Amniotic stem cell (primary cell): ENCODE measurements around the gene MAGI1.

Source experiments
- DNase-seq: peaks from one replicate; lab custom pipeline; 2025; lab: John Stamatoyannopoulos, UW

MAGI1 gene

GRCh38 chr3:65793495-65794200 lies 245.1 kb downstream of the MAGI1 start:
- no peak for DNase-seq

- no peak for DNase-seq
Measured at GRCh38 chr3:65788461-65788860, 250.3 kb downstream of the MAGI1 start.

- no peak for DNase-seq
Measured at GRCh38 chr3:65787827-65788226, 250.9 kb downstream of the MAGI1 start.

- no peak for DNase-seq
Measured at GRCh38 chr3:65787340-65787739, 251.4 kb downstream of the MAGI1 start.

GRCh38 chr3:65786890-65787289 lies 251.8 kb downstream of the MAGI1 start:
- no peak for DNase-seq

- peak; percentile 31 for DNase-seq
Measured at GRCh38 chr3:65785065-65785645, 253.6 kb downstream of the MAGI1 start.

GRCh38 chr3:65783117-65783516 lies 255.6 kb downstream of the MAGI1 start:
- DNase-seq = no peak

- no peak for DNase-seq
Measured at GRCh38 chr3:65781594-65781993, 257.1 kb downstream of the MAGI1 start.

- DNase-seq = no peak
Measured at GRCh38 chr3:65779390-65779789, 259.3 kb downstream of the MAGI1 start.

GRCh38 chr3:65778968-65779367 lies 259.8 kb downstream of the MAGI1 start:
- DNase-seq = no peak

- no peak for DNase-seq
Measured at GRCh38 chr3:65777050-65777449, 261.7 kb downstream of the MAGI1 start.

GRCh38 chr3:65776494-65776893 lies 262.2 kb downstream of the MAGI1 start:
- DNase-seq = no peak

GRCh38 chr3:65776081-65776480 lies 262.6 kb downstream of the MAGI1 start:
- no peak for DNase-seq

- DNase-seq = no peak
Measured at GRCh38 chr3:65772758-65773157, 266.0 kb downstream of the MAGI1 start.

GRCh38 chr3:65767551-65767950 lies 271.2 kb downstream of the MAGI1 start:
- DNase-seq = no peak

- no peak for DNase-seq
Measured at GRCh38 chr3:65762235-65762580, 276.5 kb downstream of the MAGI1 start.

GRCh38 chr3:65761446-65762234 lies 277.1 kb downstream of the MAGI1 start:
- no peak for DNase-seq

- no peak for DNase-seq
Measured at GRCh38 chr3:65758876-65759598, 279.7 kb downstream of the MAGI1 start.

GRCh38 chr3:65758438-65758837 lies 280.3 kb downstream of the MAGI1 start:
- no peak for DNase-seq

GRCh38 chr3:65752636-65753035 lies 286.1 kb downstream of the MAGI1 start:
- DNase-seq = no peak

GRCh38 chr3:65751123-65751700 lies 287.5 kb downstream of the MAGI1 start:
- peak; percentile 35 for DNase-seq

GRCh38 chr3:65749066-65749465 lies 289.7 kb downstream of the MAGI1 start:
- DNase-seq = no peak
